ENCODE measurements around the gene ADAM30. TPM values are rescaled to one million over a fixed set of nuclear protein-coding genes. Genes with fewer than 3 reads are reported as not detected.

The ADAM30 gene
- total RNA-seq, 2 experiments from 2014 or later = not detected

DNA sequence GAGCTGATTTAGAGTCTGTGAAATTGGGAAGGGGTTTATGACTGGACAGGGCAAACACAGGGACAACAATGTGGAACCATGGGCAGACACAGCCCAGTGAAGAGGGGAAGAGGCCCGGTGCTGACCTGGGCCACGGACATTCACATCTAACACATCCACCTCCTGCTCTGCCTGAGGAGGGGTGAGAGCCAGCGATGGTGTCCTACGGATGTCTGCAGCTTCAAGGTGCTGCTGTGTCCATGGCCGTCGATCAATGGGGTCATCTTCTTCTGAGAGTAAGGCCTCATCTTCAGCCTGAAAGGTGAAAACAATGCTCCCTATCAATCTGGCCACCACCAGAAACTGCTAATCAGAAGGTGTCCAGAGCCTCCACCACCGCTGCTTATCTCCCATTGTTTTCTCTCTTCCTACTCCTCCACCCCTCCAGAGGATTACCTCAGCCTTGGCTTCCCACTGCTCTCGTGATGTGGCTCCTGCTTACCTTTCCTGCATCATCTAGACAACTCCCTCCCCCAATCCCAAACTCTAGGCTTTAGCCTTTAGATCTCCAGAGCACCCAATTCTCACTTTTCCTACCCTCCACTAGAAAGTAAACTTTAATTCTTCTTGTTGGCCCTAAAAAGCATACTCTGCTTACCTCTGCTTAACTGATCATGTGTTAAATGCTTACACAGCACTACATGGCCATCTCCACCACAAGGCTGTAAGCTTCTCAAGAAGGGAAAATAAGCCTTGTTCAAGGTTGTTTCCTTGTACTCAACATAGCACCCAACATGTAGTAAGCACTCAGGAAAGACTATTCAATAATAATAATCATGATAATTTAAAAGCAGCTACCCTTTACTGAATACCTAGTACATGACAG is 24.0 kb upstream of the ADAM30 start:
- no TSS peak for BruUV-seq (replicated peaks)
- intact Hi-C loops (cut with micrococcal nuclease; ENCODE audit: unreplicated experiment) = no loop called here
- Histone ChIP-seq H3K36me3 (ENCODE audit: insufficient read depth, low read length) (peaks cover 92% of the 10 kb centered on the region), H4K20me1 (ENCODE audit: insufficient read depth, low read length) (no peaks in the 10 kb centered on the region), H3K4me1 (ENCODE audit: insufficient read depth, low read length, poor library complexity, severe bottlenecking) (no peaks in the 10 kb centered on the region), H3K9me3 (ENCODE audit: low read length) (no peaks in the 10 kb centered on the region), H3K27ac (ENCODE audit: low read depth, low read length, poor library complexity, severe bottlenecking) (no peak overlapping the region), H3K79me2 (ENCODE audit: insufficient read depth, low read depth, low read length) (no peaks in the 10 kb centered on the region), H3K4me2 (ENCODE audit: low read length) (no peak overlapping the region), H3K9me2 (ENCODE audit: insufficient read depth, low read length) (no peaks in the 10 kb centered on the region), H3K4me3 (ENCODE audit: low read depth, low read length, poor library complexity, severe bottlenecking) (no peak overlapping the region), H2AFZ (ENCODE audit: low read length) (no peak overlapping the region)
- ChIA-PET POLR2A (no interaction called here), CTCF (ENCODE audit: unreplicated experiment) (no interaction called here)
- TF ChIP-seq, protein P1, sequence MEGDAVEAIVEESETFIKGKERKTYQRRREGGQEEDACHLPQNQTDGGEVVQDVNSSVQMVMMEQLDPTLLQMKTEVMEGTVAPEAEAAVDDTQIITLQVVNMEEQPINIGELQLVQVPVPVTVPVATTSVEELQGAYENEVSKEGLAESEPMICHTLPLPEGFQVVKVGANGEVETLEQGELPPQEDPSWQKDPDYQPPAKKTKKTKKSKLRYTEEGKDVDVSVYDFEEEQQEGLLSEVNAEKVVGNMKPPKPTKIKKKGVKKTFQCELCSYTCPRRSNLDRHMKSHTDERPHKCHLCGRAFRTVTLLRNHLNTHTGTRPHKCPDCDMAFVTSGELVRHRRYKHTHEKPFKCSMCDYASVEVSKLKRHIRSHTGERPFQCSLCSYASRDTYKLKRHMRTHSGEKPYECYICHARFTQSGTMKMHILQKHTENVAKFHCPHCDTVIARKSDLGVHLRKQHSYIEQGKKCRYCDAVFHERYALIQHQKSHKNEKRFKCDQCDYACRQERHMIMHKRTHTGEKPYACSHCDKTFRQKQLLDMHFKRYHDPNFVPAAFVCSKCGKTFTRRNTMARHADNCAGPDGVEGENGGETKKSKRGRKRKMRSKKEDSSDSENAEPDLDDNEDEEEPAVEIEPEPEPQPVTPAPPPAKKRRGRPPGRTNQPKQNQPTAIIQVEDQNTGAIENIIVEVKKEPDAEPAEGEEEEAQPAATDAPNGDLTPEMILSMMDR (conservative IDR thresholded peaks at IDR 0.05; ENCODE audit: low read length) = no peak
- no peak for TF ChIP-seq EZH2phosphoT487 (IDR thresholded peaks at IDR 0.05; ENCODE audit: borderline replicate concordance, low read depth, low read length)
- DNase-seq (ENCODE audit: low spot score) = no peak

- Histone ChIP-seq H3K9me3 (ENCODE audit: low read length) (no peaks in the 10 kb centered on the region), H3K27ac (ENCODE audit: low read depth, low read length, poor library complexity, severe bottlenecking) (no peak overlapping the region), H3K4me3 (ENCODE audit: low read depth, low read length, poor library complexity, severe bottlenecking) (no peak overlapping the region), H3K4me1 (ENCODE audit: insufficient read depth, low read length, poor library complexity, severe bottlenecking) (no peaks in the 10 kb centered on the region), H3K79me2 (ENCODE audit: insufficient read depth, low read depth, low read length) (no peaks in the 10 kb centered on the region), H4K20me1 (ENCODE audit: insufficient read depth, low read length) (no peaks in the 10 kb centered on the region), H3K4me2 (ENCODE audit: low read length) (no peak overlapping the region), H3K36me3 (ENCODE audit: insufficient read depth, low read length) (peaks cover 90% of the 10 kb centered on the region), H3K9me2 (ENCODE audit: insufficient read depth, low read length) (no peaks in the 10 kb centered on the region), H2AFZ (ENCODE audit: low read length) (no peak overlapping the region)
- TF ChIP-seq EZH2phosphoT487 (IDR thresholded peaks at IDR 0.05; ENCODE audit: borderline replicate concordance, low read depth, low read length) = no peak
- TF ChIP-seq, protein P1 (conservative IDR thresholded peaks at IDR 0.05; ENCODE audit: low read length) = no peak
- no peak for DNase-seq (ENCODE audit: low spot score)
- ChIA-PET CTCF (ENCODE audit: unreplicated experiment) (no interaction called here), POLR2A (no interaction called here)
- intact Hi-C loops (cut with micrococcal nuclease; ENCODE audit: unreplicated experiment) = no loop called here
- BruUV-seq (replicated peaks) = no TSS peak
Observed at GRCh38 chr1:119919241-119919640, 22.9 kb upstream of the ADAM30 start.

- Histone ChIP-seq H3K9me3 (ENCODE audit: low read length) (no peaks in the 10 kb centered on the region), H3K36me3 (ENCODE audit: insufficient read depth, low read length) (peaks cover 83% of the 10 kb centered on the region), H4K20me1 (ENCODE audit: insufficient read depth, low read length) (no peaks in the 10 kb centered on the region), H3K4me1 (ENCODE audit: insufficient read depth, low read length, poor library complexity, severe bottlenecking) (no peaks in the 10 kb centered on the region), H3K4me3 (ENCODE audit: low read depth, low read length, poor library complexity, severe bottlenecking) (no peak overlapping the region), H3K9me2 (ENCODE audit: insufficient read depth, low read length) (no peaks in the 10 kb centered on the region), H3K4me2 (ENCODE audit: low read length) (no peak overlapping the region), H2AFZ (ENCODE audit: low read length) (no peak overlapping the region), H3K79me2 (ENCODE audit: insufficient read depth, low read depth, low read length) (no peaks in the 10 kb centered on the region), H3K27ac (ENCODE audit: low read depth, low read length, poor library complexity, severe bottlenecking) (no peak overlapping the region)
- ChIA-PET POLR2A (interaction anchor here (0.6 kb wide), 1 partner anchor 179 kb away, joined by 4 read pairs; no protein-coding TSS in a partner anchor), CTCF (ENCODE audit: unreplicated experiment) (no interaction called here)
- no peak for DNase-seq (ENCODE audit: low spot score)
- TF ChIP-seq, protein P1 (conservative IDR thresholded peaks at IDR 0.05; ENCODE audit: low read length) = no peak
- TF ChIP-seq EZH2phosphoT487 (IDR thresholded peaks at IDR 0.05; ENCODE audit: borderline replicate concordance, low read depth, low read length) = no peak
- no TSS peak for BruUV-seq (replicated peaks)
- intact Hi-C loops (cut with micrococcal nuclease; ENCODE audit: unreplicated experiment) = no loop called here
Observed at GRCh38 chr1:119918301-119918700, 22.0 kb upstream of the ADAM30 start.
